ENCODE measurements around the gene CLDN20.

CLDN20 gene

GRCh38 chr6:155219299-155219698 lies 44.5 kb upstream of the CLDN20 start:
- H3F3A ChIP-seq (ENCODE audit: control insufficient read depth, insufficient read depth), result no peaks in the 10 kb centered on the region
- TF ChIP-seq CTCF (IDR thresholded peaks at IDR 0.05; ENCODE audit: low read depth, low read length, poor library complexity, severe bottlenecking) (no peak), EZH2phosphoT487 (IDR thresholded peaks at IDR 0.05; ENCODE audit: borderline replicate concordance, low read length) (no peak)
- no peak overlapping the region for H3K27ac ChIP-seq (ENCODE audit: low read depth, low read length)
- H3K4me1 ChIP-seq (ENCODE audit: control insufficient read depth, low read length), result no peaks in the 10 kb centered on the region
- no peak overlapping the region for H3K4me2 ChIP-seq (ENCODE audit: low read length)
- no peaks in the 10 kb centered on the region for H3K9me2 ChIP-seq (replicated peaks; ENCODE audit: control insufficient read depth, low read length)
- H3K9me3 ChIP-seq (ENCODE audit: control insufficient read depth, insufficient read depth, low read length), result no peaks in the 10 kb centered on the region
- H3K79me2 ChIP-seq (ENCODE audit: control insufficient read depth, low read length), result no peaks in the 10 kb centered on the region
- H3K4me3 ChIP-seq (ENCODE audit: low read length), result no peak overlapping the region
- no peaks in the 10 kb centered on the region for H3K36me3 ChIP-seq (ENCODE audit: control insufficient read depth, low read length)
- H4K20me1 ChIP-seq (ENCODE audit: control insufficient read depth, insufficient read depth, low read depth, low read length), result no peaks in the 10 kb centered on the region
- no peaks in the 10 kb centered on the region for H3K27me3 ChIP-seq (ENCODE audit: control insufficient read depth, low read length)

GRCh38 chr6:155219858-155220301 lies 43.9 kb upstream of the CLDN20 start:
- H3K4me2 ChIP-seq (ENCODE audit: low read length), result no peak overlapping the region
- H3F3A ChIP-seq (ENCODE audit: control insufficient read depth, insufficient read depth), result no peaks in the 10 kb centered on the region
- H3K79me2 ChIP-seq (ENCODE audit: control insufficient read depth, low read length), result no peaks in the 10 kb centered on the region
- no peaks in the 10 kb centered on the region for H3K9me2 ChIP-seq (replicated peaks; ENCODE audit: control insufficient read depth, low read length)
- H3K4me3 ChIP-seq (ENCODE audit: low read length), result no peak overlapping the region
- no peaks in the 10 kb centered on the region for H3K9me3 ChIP-seq (ENCODE audit: control insufficient read depth, insufficient read depth, low read length)
- no peaks in the 10 kb centered on the region for H3K27me3 ChIP-seq (ENCODE audit: control insufficient read depth, low read length)
- TF ChIP-seq EZH2phosphoT487 (IDR thresholded peaks at IDR 0.05; ENCODE audit: borderline replicate concordance, low read length) (no peak), CTCF (IDR thresholded peaks at IDR 0.05; ENCODE audit: low read depth, low read length, poor library complexity, severe bottlenecking) (no peak)
- H4K20me1 ChIP-seq (ENCODE audit: control insufficient read depth, insufficient read depth, low read depth, low read length), result no peaks in the 10 kb centered on the region
- no peaks in the 10 kb centered on the region for H3K36me3 ChIP-seq (ENCODE audit: control insufficient read depth, low read length)
- H3K27ac ChIP-seq (ENCODE audit: low read depth, low read length), result no peak overlapping the region
- H3K4me1 ChIP-seq (ENCODE audit: control insufficient read depth, low read length), result no peaks in the 10 kb centered on the region

DNA sequence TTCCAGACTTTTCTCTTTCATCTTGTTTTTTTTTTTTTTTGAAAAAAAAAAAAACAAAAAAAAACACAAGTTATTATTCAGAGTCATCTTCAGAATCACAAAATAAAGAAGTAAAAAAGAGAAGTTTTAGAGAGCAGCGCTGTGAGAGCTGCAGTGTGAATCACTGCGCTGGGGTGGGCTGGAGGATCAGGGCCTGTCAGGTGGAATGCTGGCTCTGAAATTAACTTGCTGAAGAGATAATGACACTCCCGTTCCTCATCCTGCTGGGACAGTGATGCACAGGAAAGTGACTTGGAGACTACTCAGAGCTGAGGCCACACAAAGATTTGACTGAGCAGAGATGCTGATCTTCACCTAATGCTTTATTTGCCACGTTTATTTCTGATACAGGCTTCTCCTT lies 42.7 kb upstream of the CLDN20 start:
- TF ChIP-seq CTCF (IDR thresholded peaks at IDR 0.05; ENCODE audit: low read depth, low read length, poor library complexity, severe bottlenecking) (no peak), EZH2phosphoT487 (IDR thresholded peaks at IDR 0.05; ENCODE audit: borderline replicate concordance, low read length) (no peak)
- H3K4me3 ChIP-seq (ENCODE audit: low read length), result no peak overlapping the region
- H3K27ac ChIP-seq (ENCODE audit: low read depth, low read length), result no peak overlapping the region
- no peaks in the 10 kb centered on the region for H3F3A ChIP-seq (ENCODE audit: control insufficient read depth, insufficient read depth)
- no peaks in the 10 kb centered on the region for H3K79me2 ChIP-seq (ENCODE audit: control insufficient read depth, low read length)
- no peaks in the 10 kb centered on the region for H3K36me3 ChIP-seq (ENCODE audit: control insufficient read depth, low read length)
- no peak overlapping the region for H3K4me2 ChIP-seq (ENCODE audit: low read length)
- no peaks in the 10 kb centered on the region for H4K20me1 ChIP-seq (ENCODE audit: control insufficient read depth, insufficient read depth, low read depth, low read length)
- H3K27me3 ChIP-seq (ENCODE audit: control insufficient read depth, low read length), result no peaks in the 10 kb centered on the region
- H3K9me2 ChIP-seq (replicated peaks; ENCODE audit: control insufficient read depth, low read length), result no peaks in the 10 kb centered on the region
- H3K4me1 ChIP-seq (ENCODE audit: control insufficient read depth, low read length), result no peaks in the 10 kb centered on the region
- no peaks in the 10 kb centered on the region for H3K9me3 ChIP-seq (ENCODE audit: control insufficient read depth, insufficient read depth, low read length)

- H3K79me2 ChIP-seq (ENCODE audit: control insufficient read depth, low read length), result no peaks in the 10 kb centered on the region
- no peak for TF ChIP-seq EZH2phosphoT487 (IDR thresholded peaks at IDR 0.05; ENCODE audit: borderline replicate concordance, low read length)
- TF ChIP-seq CTCF (IDR thresholded peaks at IDR 0.05; ENCODE audit: low read depth, low read length, poor library complexity, severe bottlenecking), result no peak
- H3K4me1 ChIP-seq (ENCODE audit: control insufficient read depth, low read length), result no peaks in the 10 kb centered on the region
- no peak overlapping the region for H3K4me2 ChIP-seq (ENCODE audit: low read length)
- no peaks in the 10 kb centered on the region for H3K9me2 ChIP-seq (replicated peaks; ENCODE audit: control insufficient read depth, low read length)
- no peak overlapping the region for H3K4me3 ChIP-seq (ENCODE audit: low read length)
- H3K36me3 ChIP-seq (ENCODE audit: control insufficient read depth, low read length), result no peaks in the 10 kb centered on the region
- H3K9me3 ChIP-seq (ENCODE audit: control insufficient read depth, insufficient read depth, low read length), result no peaks in the 10 kb centered on the region
- H4K20me1 ChIP-seq (ENCODE audit: control insufficient read depth, insufficient read depth, low read depth, low read length), result no peaks in the 10 kb centered on the region
- no peak overlapping the region for H3K27ac ChIP-seq (ENCODE audit: low read depth, low read length)
- H3F3A ChIP-seq (ENCODE audit: control insufficient read depth, insufficient read depth), result no peaks in the 10 kb centered on the region
- H3K27me3 ChIP-seq (ENCODE audit: control insufficient read depth, low read length), result no peaks in the 10 kb centered on the region
These were observed 41.3 kb upstream of the CLDN20 start for GRCh38 chr6:155222506-155222905.

All from DOHH2 (cell line).